Activated CD8-positive, alpha-beta memory T cell treated with anti-CD3 and anti-CD28 coated beads for 48 hours (primary cell): Measurements from ENCODE around the gene HERC2.
"Not testable (repeated sequence)": the region's sequence is repeated elsewhere in the genome, so short reads cannot be mapped to it uniquely, and the experiment has no call there.

Experiments
- DNase-seq, 3 experiments: peaks; one replicate each; pipeline ENCODE4 v3.0.0-alpha.2; 2020; ENCODE audit warnings: low read depth in 2 of 3, low spot score in 2 of 3

HERC2 gene

GRCh38 chr15:28181366-28181765 lies 140.6 kb downstream of the HERC2 start:
- DNase-seq = no peak

- no peak for DNase-seq
Observed at GRCh38 chr15:28179270-28179669, 142.7 kb downstream of the HERC2 start.

- DNase-seq = no peak
Observed at GRCh38 chr15:28178727-28179126, 143.3 kb downstream of the HERC2 start.

GRCh38 chr15:28178290-28178689 lies 143.7 kb downstream of the HERC2 start:
- no peak for DNase-seq

GRCh38 chr15:28169366-28169765 lies 152.6 kb downstream of the HERC2 start:
- no peak for DNase-seq

GRCh38 chr15:28168405-28169121 lies 153.4 kb downstream of the HERC2 start:
- DNase-seq = not testable (repeated sequence)

- no peak for DNase-seq
Observed at GRCh38 chr15:28167042-28167441, 154.9 kb downstream of the HERC2 start.

GRCh38 chr15:28165791-28166190 lies 156.2 kb downstream of the HERC2 start:
- DNase-seq = no peak

- no peak for DNase-seq
Observed at GRCh38 chr15:28164876-28165275, 157.1 kb downstream of the HERC2 start.

GRCh38 chr15:28154283-28154682 lies 167.7 kb downstream of the HERC2 start:
- no peak for DNase-seq

- no peak for DNase-seq
Observed at GRCh38 chr15:28153492-28154119, 168.4 kb downstream of the HERC2 start.

- DNase-seq = not testable (repeated sequence)
Observed at GRCh38 chr15:28152538-28152923, 169.4 kb downstream of the HERC2 start.

- not testable (repeated sequence) for DNase-seq
Observed at GRCh38 chr15:28151864-28152537, 170.0 kb downstream of the HERC2 start.

GRCh38 chr15:28147801-28148200 lies 174.2 kb downstream of the HERC2 start:
- DNase-seq = no peak

GRCh38 chr15:28145419-28145818 lies 176.6 kb downstream of the HERC2 start:
- not testable (repeated sequence) for DNase-seq

GRCh38 chr15:28140062-28140461 lies 181.9 kb downstream of the HERC2 start:
- DNase-seq = no peak

GRCh38 chr15:28137408-28138039 lies 184.5 kb downstream of the HERC2 start:
- not testable (repeated sequence) for DNase-seq

- not testable (repeated sequence) for DNase-seq
Observed at GRCh38 chr15:28136236-28136904, 185.6 kb downstream of the HERC2 start.

- no peak for DNase-seq
Observed at GRCh38 chr15:28133281-28133680, 188.7 kb downstream of the HERC2 start.

GRCh38 chr15:28132524-28133275 lies 189.3 kb downstream of the HERC2 start:
- no peak for DNase-seq
